ENCODE results near the gene PLP2. TPM values are rescaled to one million over a fixed set of nuclear protein-coding genes. Genes with fewer than 3 reads are reported as not detected.

PLP2 gene
- total RNA-seq, 1 experiment from 2014 or later = 308 TPM

DNA sequence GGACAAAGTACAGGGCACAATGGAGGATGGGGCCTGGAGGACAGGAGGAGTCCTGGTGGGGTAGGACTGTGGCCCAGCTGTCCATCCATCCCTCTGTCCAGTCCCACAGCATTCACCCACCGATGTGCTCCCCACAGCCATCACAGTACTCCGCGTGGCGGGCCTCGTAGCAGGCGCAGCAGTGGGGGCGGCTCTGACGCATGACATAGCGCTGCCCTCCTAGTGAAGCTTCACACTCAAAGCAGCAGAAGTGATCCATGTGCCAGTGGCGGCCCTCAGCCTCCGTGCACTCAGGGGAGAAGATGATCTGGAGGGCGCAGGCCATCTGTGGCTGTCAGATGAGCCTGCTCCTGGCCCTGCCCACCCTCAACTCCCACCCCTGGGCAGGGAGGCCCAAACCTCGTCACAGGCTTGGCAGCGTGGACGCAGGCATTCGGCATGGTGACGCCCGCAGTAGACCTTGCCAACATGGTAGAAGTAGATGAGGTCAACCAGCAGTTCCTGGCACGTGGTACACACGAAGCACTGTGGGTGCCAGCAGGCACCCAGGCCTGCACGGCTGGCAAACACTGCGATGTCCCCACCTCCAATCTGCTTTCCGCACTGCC, 6.3 kb downstream of the PLP2 start:
- H3K36me3 Mint-ChIP-seq (ENCODE audit: insufficient read depth, unreplicated experiment) = peaks cover 68% of the 10 kb centered on the region
- peaks cover 21% of the 10 kb centered on the region for H3K4me1 Mint-ChIP-seq (ENCODE audit: insufficient read depth, unreplicated experiment)
- TF ChIP-seq, protein P1, sequence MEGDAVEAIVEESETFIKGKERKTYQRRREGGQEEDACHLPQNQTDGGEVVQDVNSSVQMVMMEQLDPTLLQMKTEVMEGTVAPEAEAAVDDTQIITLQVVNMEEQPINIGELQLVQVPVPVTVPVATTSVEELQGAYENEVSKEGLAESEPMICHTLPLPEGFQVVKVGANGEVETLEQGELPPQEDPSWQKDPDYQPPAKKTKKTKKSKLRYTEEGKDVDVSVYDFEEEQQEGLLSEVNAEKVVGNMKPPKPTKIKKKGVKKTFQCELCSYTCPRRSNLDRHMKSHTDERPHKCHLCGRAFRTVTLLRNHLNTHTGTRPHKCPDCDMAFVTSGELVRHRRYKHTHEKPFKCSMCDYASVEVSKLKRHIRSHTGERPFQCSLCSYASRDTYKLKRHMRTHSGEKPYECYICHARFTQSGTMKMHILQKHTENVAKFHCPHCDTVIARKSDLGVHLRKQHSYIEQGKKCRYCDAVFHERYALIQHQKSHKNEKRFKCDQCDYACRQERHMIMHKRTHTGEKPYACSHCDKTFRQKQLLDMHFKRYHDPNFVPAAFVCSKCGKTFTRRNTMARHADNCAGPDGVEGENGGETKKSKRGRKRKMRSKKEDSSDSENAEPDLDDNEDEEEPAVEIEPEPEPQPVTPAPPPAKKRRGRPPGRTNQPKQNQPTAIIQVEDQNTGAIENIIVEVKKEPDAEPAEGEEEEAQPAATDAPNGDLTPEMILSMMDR (IDR thresholded peaks at IDR 0.05; ENCODE audit: unreplicated experiment) = no peak
- BruUV-seq (replicated peaks) = no TSS peak
- no peak for DNase-seq (ENCODE audit: unreplicated experiment)
- peak overlapping the region; percentile 47 for H3K27ac Mint-ChIP-seq (ENCODE audit: low read depth, unreplicated experiment)
- peaks cover 21% of the 10 kb centered on the region for H3K9me3 Mint-ChIP-seq (ENCODE audit: unreplicated experiment)
- H3K27me3 Mint-ChIP-seq (ENCODE audit: insufficient read depth, unreplicated experiment) = no peaks in the 10 kb centered on the region
- POLR2A ChIA-PET = interaction anchor here (0.7 to 1.9 kb wide), 4 partner anchors 10 to 104 kb away, joined by 3 to 27 read pairs (median 4); partner anchors contain the start of gene PRAF2
- no peak overlapping the region for H3K4me3 Mint-ChIP-seq (ENCODE audit: unreplicated experiment)
- intact Hi-C loops (cut with micrococcal nuclease) = no loop called here
- CTCF ChIA-PET = no interaction called here

- H3K27ac Mint-ChIP-seq (ENCODE audit: low read depth, unreplicated experiment) = no peak overlapping the region
- TF ChIP-seq, protein P1 (IDR thresholded peaks at IDR 0.05; ENCODE audit: unreplicated experiment) = no peak
- POLR2A ChIA-PET = no interaction called here
- peaks cover 21% of the 10 kb centered on the region for H3K9me3 Mint-ChIP-seq (ENCODE audit: unreplicated experiment)
- no TSS peak for BruUV-seq (replicated peaks)
- H3K27me3 Mint-ChIP-seq (ENCODE audit: insufficient read depth, unreplicated experiment) = no peaks in the 10 kb centered on the region
- H3K4me3 Mint-ChIP-seq (ENCODE audit: unreplicated experiment) = no peak overlapping the region
- no peak for DNase-seq (ENCODE audit: unreplicated experiment)
- intact Hi-C loops (cut with micrococcal nuclease) = no loop called here
- CTCF ChIA-PET = interaction anchor here (1.4 kb wide), 1 partner anchor 14 kb away, joined by 5 read pairs; no protein-coding TSS in a partner anchor
- H3K36me3 Mint-ChIP-seq (ENCODE audit: insufficient read depth, unreplicated experiment) = peaks cover 68% of the 10 kb centered on the region
- peaks cover 21% of the 10 kb centered on the region for H3K4me1 Mint-ChIP-seq (ENCODE audit: insufficient read depth, unreplicated experiment)
Measured at GRCh38 chrX:49178537-49178936, 6.8 kb downstream of the PLP2 start.

GRCh38 chrX:49179358-49179757, 7.7 kb downstream of the PLP2 start:
- CTCF ChIA-PET = interaction anchor here (0.6 to 1.4 kb wide), 3 partner anchors 9 to 56 kb away, joined by 3 to 5 read pairs (median 5); no protein-coding TSS in a partner anchor
- Mint-ChIP-seq H3K4me3 (ENCODE audit: unreplicated experiment) (no peak overlapping the region), H3K27me3 (ENCODE audit: insufficient read depth, unreplicated experiment) (no peaks in the 10 kb centered on the region), H3K4me1 (ENCODE audit: insufficient read depth, unreplicated experiment) (peaks cover 21% of the 10 kb centered on the region), H3K27ac (ENCODE audit: low read depth, unreplicated experiment) (no peak overlapping the region), H3K9me3 (ENCODE audit: unreplicated experiment) (peaks cover 21% of the 10 kb centered on the region), H3K36me3 (ENCODE audit: insufficient read depth, unreplicated experiment) (peaks cover 65% of the 10 kb centered on the region)
- DNase-seq (ENCODE audit: unreplicated experiment) = no peak
- POLR2A ChIA-PET = no interaction called here
- intact Hi-C loops (cut with micrococcal nuclease) = no loop called here
- no TSS peak for BruUV-seq (replicated peaks)
- TF ChIP-seq, protein P1 (IDR thresholded peaks at IDR 0.05; ENCODE audit: unreplicated experiment) = no peak

GRCh38 chrX:49183701-49184281, 12.1 kb downstream of the PLP2 start:
- ChIA-PET POLR2A (interaction anchor here (0.6 to 2.2 kb wide), 8 partner anchors 11 to 815 kb away, joined by 3 to 34 read pairs (median 4); partner anchors contain the start of genes GRIPAP1, OTUD5 and PLP2), CTCF (interaction anchor here (0.8 to 0.9 kb wide), 2 partner anchors 9 to 12 kb away, joined by 3 to 4 read pairs; partner anchors contain the start of gene PLP2)
- peaks cover 21% of the 10 kb centered on the region for H3K9me3 Mint-ChIP-seq (ENCODE audit: unreplicated experiment)
- TF ChIP-seq, protein P1 (IDR thresholded peaks at IDR 0.05; ENCODE audit: unreplicated experiment) = no peak
- no TSS peak for BruUV-seq (replicated peaks)
- peaks cover 29% of the 10 kb centered on the region for H3K36me3 Mint-ChIP-seq (ENCODE audit: insufficient read depth, unreplicated experiment)
- intact Hi-C loops (cut with micrococcal nuclease) = loop anchor here (1.0 kb wide), 1 partner anchor 17 kb away; no protein-coding TSS in a partner anchor
- DNase-seq (ENCODE audit: unreplicated experiment) = no peak
- H3K4me1 Mint-ChIP-seq (ENCODE audit: insufficient read depth, unreplicated experiment) = peaks cover 7% of the 10 kb centered on the region
- peak overlapping the region; percentile 75 for H3K4me3 Mint-ChIP-seq (ENCODE audit: unreplicated experiment)
- H3K27ac Mint-ChIP-seq (ENCODE audit: low read depth, unreplicated experiment) = no peak overlapping the region
- no peaks in the 10 kb centered on the region for H3K27me3 Mint-ChIP-seq (ENCODE audit: insufficient read depth, unreplicated experiment)

Data from MCF 10A (cell line).